GM19397 (cell line): ENCODE measurements around the gene TAT.
"Not testable (repeated sequence)": the region's sequence is repeated elsewhere in the genome, so short reads cannot be mapped to it uniquely, and the experiment has no call there.

ENCODE experiments used
- ATAC-seq: cut with Tn5 transposase; IDR thresholded peaks from one replicate; pipeline ENCODE4 v1.9.1; 2021; ENCODE audit warnings: mild to moderate bottlenecking, moderate library complexity; ENCODE audit not compliant: unreplicated experiment

Gene TAT

GRCh38 chr16:71576971-71577370 lies at the start of gene TAT:
Gene TAT (minus strand): TSS chr16:71577092. CDS start chr16:71576415, 677 bp downstream.
- no peak for ATAC-seq

GRCh38 chr16:71626018-71626857 lies 49.3 kb upstream of the TAT start, which contains the start of gene MARVELD3:
Gene MARVELD3 (plus strand): TSS chr16:71626184. CDS start chr16:71626230, 46 bp downstream.
- ATAC-seq, result no peak

GRCh38 chr16:71625113-71625850 lies 48.4 kb upstream of the TAT start:
- no peak for ATAC-seq

- ATAC-seq, result no peak
Measured at GRCh38 chr16:71623597-71623996, 46.7 kb upstream of the TAT start.

- no peak for ATAC-seq
Measured at GRCh38 chr16:71622088-71622487, 45.2 kb upstream of the TAT start.

- no peak for ATAC-seq
Measured at GRCh38 chr16:71618429-71618828, 41.5 kb upstream of the TAT start.

GRCh38 chr16:71614956-71615355 lies 38.1 kb upstream of the TAT start:
- ATAC-seq, result not testable (repeated sequence)

- ATAC-seq, result no peak
Measured at GRCh38 chr16:71610936-71611871, 34.3 kb upstream of the TAT start.

- no peak for ATAC-seq
Measured at GRCh38 chr16:71610447-71610846, 33.6 kb upstream of the TAT start.

- no peak for ATAC-seq
Measured at GRCh38 chr16:71609066-71609465, 32.2 kb upstream of the TAT start.

GRCh38 chr16:71600822-71601221 lies 23.9 kb upstream of the TAT start:
- no peak for ATAC-seq

GRCh38 chr16:71598426-71598825 lies 21.5 kb upstream of the TAT start:
- not testable (repeated sequence) for ATAC-seq

GRCh38 chr16:71595340-71595826 lies 18.5 kb upstream of the TAT start:
- not testable (repeated sequence) for ATAC-seq

- ATAC-seq, result no peak
Measured at GRCh38 chr16:71594000-71594646, 17.2 kb upstream of the TAT start.

- no peak for ATAC-seq
Measured at GRCh38 chr16:71593048-71593999, 16.4 kb upstream of the TAT start.

GRCh38 chr16:71591917-71592316 lies 15.0 kb upstream of the TAT start:
- ATAC-seq, result no peak

GRCh38 chr16:71590584-71590983 lies 13.7 kb upstream of the TAT start:
- ATAC-seq, result no peak

- not testable (repeated sequence) for ATAC-seq
Measured at GRCh38 chr16:71590071-71590470, 13.2 kb upstream of the TAT start.

GRCh38 chr16:71589334-71589733 lies 12.4 kb upstream of the TAT start:
- not testable (repeated sequence) for ATAC-seq
